ENCODE measurements around the gene SPATA16. TPM values are rescaled to one million over a fixed set of nuclear protein-coding genes. Genes with fewer than 3 reads are reported as not detected.
"Not testable (repeated sequence)": the region's sequence is repeated elsewhere in the genome, so short reads cannot be mapped to it uniquely, and the experiment has no call there.

Gene SPATA16, protein sequence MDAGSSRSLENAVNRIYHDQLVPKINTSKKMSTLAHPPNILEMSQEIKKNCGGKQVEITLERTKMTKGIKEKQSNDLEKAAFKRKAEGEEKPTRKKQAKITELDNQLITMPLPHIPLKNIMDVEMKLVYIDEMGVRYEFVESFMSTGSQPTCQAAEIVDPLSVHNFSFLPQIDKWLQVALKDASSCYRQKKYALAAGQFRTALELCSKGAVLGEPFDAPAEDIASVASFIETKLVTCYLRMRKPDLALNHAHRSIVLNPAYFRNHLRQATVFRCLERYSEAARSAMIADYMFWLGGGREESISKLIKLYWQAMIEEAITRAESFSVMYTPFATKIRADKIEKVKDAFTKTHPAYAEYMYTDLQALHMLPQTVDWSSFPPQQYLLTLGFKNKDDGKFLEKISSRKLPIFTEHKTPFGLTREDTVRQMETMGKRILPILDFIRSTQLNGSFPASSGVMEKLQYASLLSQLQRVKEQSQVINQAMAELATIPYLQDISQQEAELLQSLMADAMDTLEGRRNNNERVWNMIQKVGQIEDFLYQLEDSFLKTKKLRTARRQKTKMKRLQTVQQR
- not detected for total RNA-seq

DNA sequence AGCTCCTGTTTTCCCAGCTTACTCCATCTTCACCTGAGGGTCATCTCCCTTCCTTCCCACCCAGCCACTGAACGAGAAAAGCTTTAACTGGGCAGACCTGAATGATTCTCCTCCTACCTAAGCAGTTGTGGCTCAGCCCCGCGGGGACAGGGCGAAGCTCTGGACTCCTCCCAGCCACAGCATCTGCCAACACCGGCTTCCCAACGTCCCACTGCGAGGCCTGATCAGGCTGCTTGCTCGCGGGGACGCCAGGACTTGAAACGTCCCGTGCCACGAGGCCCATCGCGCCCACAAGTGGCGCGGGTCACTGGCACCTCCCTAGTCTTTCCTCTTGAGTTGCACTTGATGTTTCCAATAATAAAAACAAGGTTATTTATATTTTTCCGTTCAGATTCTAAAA, at the start of gene SPATA16:
TSS of gene SPATA16 (minus strand) at position 250 of the 400 bp plus-strand sequence. CDS start 23,504 bp downstream, outside the sequence.
- no peaks in the 10 kb centered on the region for H3K9me3 Mint-ChIP-seq
- no peak within 1 kb of the TSS for H3K27ac Mint-ChIP-seq
- DNase-seq (ENCODE audit: low spot score in 2 of 2), result no peak
- no peaks in the 10 kb centered on the region for H3K36me3 Mint-ChIP-seq
- no peak for ATAC-seq

DNA sequence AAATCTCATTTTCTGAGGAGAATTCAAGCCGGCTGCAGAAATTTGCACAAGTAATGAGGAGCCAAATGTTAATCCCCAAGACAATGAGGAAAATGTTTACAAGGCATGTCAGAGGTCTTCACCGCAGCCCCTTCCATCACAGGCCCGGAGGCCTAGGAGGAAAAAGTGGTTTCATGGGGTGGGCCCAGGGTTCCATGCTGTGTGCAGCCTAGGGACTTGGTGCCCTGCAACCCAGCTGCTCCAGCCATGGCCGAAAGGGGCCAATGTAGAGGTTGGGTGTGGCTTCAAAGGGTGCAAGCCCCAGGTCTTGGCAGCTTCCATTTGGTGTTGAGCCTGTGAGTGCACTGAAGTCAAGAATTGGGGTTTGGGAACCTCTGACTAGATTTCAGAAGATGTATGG, 42.0 kb upstream of the SPATA16 start:
- not testable (repeated sequence) for ATAC-seq; H3K27ac Mint-ChIP-seq; H3K36me3 Mint-ChIP-seq; DNase-seq (ENCODE audit: low spot score in 2 of 2)
- H3K9me3 Mint-ChIP-seq, result peaks cover 9 to 13% of the 10 kb centered on the region in 2 donors

DNA sequence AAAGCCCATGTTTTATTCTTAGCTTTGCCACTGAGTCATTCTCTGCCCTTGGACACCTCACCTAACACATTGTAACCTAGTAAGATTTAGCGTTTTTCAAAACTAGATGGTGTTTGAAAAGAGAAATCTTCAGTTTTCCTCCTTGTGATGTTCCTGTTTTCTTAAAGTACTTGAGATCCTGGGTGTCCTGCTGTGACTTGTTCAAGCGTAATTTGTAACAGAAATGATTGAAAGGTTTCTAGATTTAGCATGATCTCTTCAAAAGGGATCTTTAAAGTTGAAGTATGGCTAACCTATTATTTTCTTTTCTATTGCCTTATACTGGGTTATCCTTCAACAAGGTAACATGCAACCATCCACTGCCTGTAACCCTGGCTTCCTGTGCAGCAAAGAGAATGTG, 32.6 kb upstream of the SPATA16 start:
- DNase-seq (ENCODE audit: low spot score in 2 of 2) (no peak), ATAC-seq (no peak)
- Mint-ChIP-seq H3K9me3 (peaks cover 0 to 10% of the 10 kb centered on the region in 2 donors), H3K36me3 (no peaks in the 10 kb centered on the region), H3K27ac (no peak overlapping the region)

DNA sequence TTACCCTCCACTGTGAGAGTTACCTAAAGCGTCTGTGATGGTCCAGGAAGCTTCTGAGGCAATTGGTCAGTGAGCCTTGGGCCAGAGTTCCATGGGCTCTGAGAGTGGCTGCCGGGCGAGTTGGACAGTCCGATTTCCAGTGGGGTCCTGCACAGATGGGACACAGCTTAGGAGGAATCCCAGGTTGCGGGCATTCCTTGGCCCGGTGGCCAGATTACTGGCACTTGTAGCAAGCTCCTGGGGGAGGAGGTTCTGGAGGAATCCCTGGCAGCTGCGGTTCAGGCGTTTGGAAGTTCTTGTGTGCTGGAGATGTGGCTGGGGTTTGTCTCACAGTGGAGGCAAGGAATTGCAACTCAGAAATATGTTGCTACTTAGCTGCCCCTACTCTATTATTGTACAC, 18.1 kb upstream of the SPATA16 start:
- not testable (repeated sequence) for H3K27ac Mint-ChIP-seq; H3K36me3 Mint-ChIP-seq; H3K9me3 Mint-ChIP-seq; ATAC-seq; DNase-seq (ENCODE audit: low spot score in 2 of 2)

DNA sequence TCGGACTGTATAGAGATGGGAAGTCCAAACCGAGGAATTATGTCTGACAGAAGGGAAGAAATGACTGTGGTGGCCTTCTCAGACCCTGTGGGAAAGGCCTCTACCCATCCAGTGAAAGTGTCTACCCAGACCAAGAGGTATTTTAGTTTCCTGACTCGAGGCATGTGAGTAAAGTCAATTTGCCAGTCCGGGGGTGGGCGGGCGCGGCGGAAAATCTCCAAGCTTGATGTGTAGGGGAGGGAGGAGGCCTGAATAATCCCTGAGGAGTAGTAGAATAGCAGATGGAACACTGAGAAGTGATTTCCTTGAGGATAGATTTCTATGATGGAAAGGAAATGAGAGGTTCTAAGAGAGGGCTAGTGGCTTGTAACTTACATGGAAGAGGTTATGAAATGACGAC, 15.5 kb upstream of the SPATA16 start:
- not testable (repeated sequence) for H3K27ac Mint-ChIP-seq; H3K9me3 Mint-ChIP-seq; ATAC-seq; DNase-seq (ENCODE audit: low spot score in 2 of 2); H3K36me3 Mint-ChIP-seq

DNA sequence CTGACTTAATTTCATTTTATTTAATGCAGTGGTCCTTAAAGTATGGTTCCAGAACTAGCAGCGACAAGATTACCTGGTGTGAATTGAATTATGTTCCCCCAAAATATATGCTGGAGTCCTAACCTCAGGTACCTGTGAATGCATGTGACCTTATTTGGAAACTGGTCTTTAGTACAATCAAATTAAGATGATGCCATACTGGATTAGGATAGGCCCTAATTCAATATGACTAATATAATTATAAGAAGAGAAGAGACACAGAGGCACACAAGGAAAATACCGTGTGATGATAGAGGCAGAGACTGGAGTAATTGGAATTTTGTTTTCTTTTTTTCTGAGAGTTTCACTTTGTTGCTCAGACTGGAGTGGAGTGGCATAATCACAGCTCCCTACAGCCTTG, 12.6 kb upstream of the SPATA16 start:
- ATAC-seq, result no peak
- Mint-ChIP-seq H3K36me3 (no peaks in the 10 kb centered on the region), H3K27ac (no peak overlapping the region), H3K9me3 (peaks cover 0 to 8% of the 10 kb centered on the region in 2 donors)
- DNase-seq (ENCODE audit: low spot score in 2 of 2), result no peak

DNA sequence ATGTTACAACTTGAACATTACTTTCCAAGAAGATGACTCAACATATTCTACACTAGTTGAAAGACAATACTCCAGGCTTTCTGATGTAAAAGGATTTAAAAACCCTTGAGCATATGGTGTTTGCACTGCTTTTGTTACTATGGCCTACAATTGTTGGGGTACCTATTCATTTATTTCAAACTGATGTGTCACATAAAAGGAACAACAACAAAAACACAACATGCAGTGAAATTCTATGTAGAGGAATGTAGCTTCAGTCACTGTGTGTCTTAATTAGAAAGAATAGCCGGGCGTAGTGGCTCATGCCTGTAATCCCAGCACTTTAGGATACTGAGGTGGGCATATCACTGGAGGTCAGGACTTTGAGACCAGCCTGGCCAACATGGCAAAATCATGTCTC, 1.6 kb downstream of the SPATA16 start:
- ATAC-seq (no peak), DNase-seq (ENCODE audit: low spot score in 2 of 2) (no peak)
- Mint-ChIP-seq H3K27ac (no peak overlapping the region), H3K36me3 (no peaks in the 10 kb centered on the region), H3K9me3 (no peaks in the 10 kb centered on the region)

DNA sequence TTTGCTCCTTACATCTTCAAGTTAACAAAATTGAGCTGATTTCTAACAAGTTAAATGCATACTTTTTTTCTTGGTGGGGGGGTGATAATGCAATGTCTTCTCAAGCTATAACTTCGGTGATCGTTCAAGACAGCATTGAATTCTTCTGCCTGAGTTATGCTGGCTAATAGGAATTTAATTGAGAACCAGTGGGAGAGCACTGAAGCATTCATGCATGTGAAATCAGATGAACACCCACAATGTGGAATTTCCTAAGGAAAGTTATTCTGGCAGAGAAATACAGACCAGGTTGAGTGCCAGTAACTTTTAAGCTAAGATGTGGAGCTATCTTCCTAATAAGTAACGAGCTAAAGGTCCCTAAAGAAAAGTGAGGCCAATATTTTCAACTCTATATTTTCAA, 3.0 kb downstream of the SPATA16 start:
- no peak for DNase-seq (ENCODE audit: low spot score in 2 of 2)
- no peak for ATAC-seq
- no peaks in the 10 kb centered on the region for H3K9me3 Mint-ChIP-seq
- no peak overlapping the region for H3K27ac Mint-ChIP-seq
- H3K36me3 Mint-ChIP-seq, result no peaks in the 10 kb centered on the region

DNA sequence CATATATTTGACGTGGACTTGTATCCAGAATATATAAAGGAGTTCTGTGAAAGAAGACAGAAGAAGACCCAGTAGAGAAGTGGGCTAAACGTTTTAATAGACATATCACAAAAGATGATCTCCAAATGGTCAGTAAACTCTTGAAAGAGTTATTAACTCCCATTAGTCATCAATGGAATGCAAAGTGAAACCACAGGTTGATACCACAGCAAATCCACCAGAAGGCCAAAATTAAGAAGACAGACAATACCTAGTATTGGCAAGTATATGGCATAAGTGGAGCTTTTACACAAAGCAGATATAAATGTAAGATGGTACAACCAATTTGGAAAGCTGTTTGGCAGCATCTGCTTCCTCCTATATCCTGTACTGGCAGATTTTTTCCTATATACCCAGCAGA, 6.0 kb downstream of the SPATA16 start:
- H3K27ac Mint-ChIP-seq, result no peak overlapping the region
- no peaks in the 10 kb centered on the region for H3K36me3 Mint-ChIP-seq
- no peaks in the 10 kb centered on the region for H3K9me3 Mint-ChIP-seq
- ATAC-seq (no peak), DNase-seq (ENCODE audit: low spot score in 2 of 2) (no peak)

DNA sequence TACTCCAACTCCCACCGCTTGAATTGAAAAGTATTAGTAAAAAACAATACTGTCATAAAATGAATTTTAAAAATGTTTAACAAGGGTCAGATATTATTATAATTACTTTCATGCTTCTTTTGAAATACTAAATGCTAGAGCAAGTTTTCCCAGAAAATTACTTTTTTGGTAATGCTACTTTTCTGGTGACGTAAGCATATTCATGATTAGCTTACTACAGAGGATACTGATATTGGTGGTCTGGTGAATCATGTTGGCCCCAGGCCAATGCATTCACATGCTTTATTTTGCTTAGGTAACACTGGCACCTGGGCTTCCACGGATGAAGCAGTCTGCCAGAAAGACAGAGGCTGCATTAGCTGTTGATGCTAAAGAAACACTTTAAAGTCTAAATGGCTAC, 12.4 kb downstream of the SPATA16 start:
- Mint-ChIP-seq H3K9me3 (peaks cover 3 to 4% of the 10 kb centered on the region in 2 donors), H3K36me3 (no peaks in the 10 kb centered on the region), H3K27ac (no peak overlapping the region)
- no peak for DNase-seq (ENCODE audit: low spot score in 2 of 2)
- no peak for ATAC-seq

DNA sequence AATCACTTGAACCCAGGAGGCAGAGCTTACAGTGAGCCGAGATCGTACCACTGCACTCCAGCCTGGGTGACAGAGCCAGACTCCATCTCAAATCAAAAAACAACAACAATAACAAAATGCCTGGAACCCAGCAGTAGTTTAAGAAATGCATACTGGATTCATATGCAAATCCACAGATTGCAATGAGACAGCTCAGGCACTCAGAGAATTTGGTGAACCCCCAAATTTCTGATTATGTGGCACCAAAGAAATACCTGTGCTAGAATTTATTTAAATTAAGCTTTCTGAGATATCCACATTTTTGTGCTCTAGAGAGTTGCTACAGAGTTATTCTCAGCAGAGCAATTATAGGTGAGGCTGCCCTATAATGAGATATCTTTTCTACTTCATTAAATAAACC, 29.7 kb downstream of the SPATA16 start:
- H3K9me3 Mint-ChIP-seq, result peaks cover 4 to 7% of the 10 kb centered on the region in 2 donors
- ATAC-seq (no peak), DNase-seq (ENCODE audit: low spot score in 2 of 2) (no peak)
- no peaks in the 10 kb centered on the region for H3K36me3 Mint-ChIP-seq
- H3K27ac Mint-ChIP-seq, result no peak overlapping the region

DNA sequence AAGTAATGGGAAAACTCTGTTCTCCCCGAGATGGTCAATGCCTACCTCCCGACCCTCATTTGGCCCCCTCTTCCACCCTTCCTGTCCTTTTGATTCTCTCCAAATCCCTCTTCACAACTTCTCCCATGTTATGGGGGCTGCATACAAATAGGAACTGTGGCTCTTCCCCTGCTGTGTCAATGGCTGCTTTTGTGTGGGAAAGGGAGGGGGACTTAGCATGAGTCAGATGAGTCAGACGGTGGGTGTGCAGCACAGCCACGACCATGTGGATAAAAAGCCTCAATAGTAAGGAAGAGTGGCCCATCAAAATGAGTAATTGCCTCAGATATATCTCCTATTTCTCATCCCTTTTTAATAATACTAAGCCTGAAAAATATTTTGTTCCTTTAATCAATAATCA, 31.9 kb downstream of the SPATA16 start:
- H3K9me3 Mint-ChIP-seq, result peaks cover 5 to 17% of the 10 kb centered on the region in 2 donors
- DNase-seq (ENCODE audit: low spot score in 2 of 2) (no peak), ATAC-seq (no peak)
- no peaks in the 10 kb centered on the region for H3K36me3 Mint-ChIP-seq
- H3K27ac Mint-ChIP-seq, result no peak overlapping the region

DNA sequence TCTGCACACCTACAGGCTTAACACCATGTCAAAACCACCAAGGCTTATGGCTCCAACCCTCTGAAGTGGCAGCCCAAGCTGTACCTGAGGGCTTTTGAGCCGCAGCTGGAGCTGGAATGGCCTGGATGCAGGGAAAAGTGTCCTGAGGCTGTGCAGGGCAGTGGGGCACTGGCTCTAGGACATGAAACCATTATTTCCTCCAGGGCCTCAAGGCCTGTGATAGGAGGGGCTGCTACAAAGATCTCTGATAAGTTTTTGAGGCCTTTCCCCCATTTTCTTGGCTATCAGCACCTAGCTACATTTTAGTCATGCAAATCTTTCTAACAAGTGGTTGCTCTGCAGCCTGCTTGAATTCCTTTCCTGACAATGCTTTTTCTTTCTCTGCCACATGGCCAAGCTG, 37.6 kb downstream of the SPATA16 start:
- Mint-ChIP-seq H3K27ac (no peak overlapping the region), H3K36me3 (no peaks in the 10 kb centered on the region), H3K9me3 (peaks cover 19 to 30% of the 10 kb centered on the region in 2 donors)
- DNase-seq (ENCODE audit: low spot score in 2 of 2), result no peak
- ATAC-seq, result no peak

DNA sequence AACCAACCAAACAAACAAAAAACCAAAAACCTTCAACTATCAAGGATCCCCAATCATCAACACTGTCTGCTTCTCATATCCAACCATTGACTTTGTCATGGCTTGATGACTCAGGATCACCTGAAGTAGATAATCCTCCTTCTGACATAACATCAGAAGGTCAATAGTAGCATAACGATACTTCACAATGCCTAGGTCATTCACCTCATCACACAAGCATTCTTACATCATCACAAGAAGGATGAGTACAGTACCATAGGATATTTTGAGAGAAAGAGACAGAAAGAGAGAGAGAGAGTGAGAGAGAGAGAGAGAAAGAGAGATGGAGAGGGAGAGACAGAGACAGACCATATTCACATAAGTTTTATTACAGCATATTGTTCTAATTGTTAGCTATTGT, 42.1 kb downstream of the SPATA16 start:
- Mint-ChIP-seq H3K27ac (no peak overlapping the region), H3K9me3 (peaks cover 14 to 18% of the 10 kb centered on the region in 2 donors), H3K36me3 (no peaks in the 10 kb centered on the region)
- ATAC-seq (no peak), DNase-seq (ENCODE audit: low spot score in 2 of 2) (no peak)

DNA sequence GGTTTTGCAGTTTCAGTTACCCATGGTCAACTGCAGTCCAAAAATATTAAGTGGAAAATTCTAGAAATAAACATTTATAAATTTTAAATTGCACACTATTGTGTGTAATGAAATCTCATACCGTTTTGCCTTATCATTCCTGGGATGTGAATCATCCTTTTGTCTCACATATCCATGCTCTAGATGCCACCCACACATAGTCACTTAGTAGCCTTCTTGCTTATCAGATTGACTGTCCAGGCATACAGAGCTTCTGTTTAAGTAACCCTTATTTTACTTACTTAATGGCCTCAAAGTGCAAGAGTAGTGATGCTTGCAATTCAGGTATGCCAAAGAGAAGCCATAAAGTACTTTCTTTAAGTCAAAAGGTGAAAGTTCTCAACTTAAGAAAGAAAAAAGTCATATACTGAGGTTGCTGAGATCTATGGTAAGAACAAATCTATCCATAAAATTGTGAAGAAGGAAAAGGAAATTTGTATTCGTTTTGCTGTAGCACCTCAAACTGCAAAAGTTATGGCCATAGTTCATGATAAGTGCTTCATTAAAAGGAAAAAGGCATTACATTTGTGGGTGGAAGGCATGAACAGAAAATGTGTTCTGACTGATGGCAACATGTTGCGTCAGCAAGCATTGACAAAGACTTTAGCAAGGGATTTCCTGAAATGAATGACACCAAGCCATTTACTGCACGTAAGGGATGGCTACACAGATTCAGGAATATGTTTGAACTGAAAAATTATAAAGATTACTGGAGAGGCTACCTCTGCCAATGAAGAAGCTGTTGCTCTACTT, 43.8 kb downstream of the SPATA16 start:
- ATAC-seq (no peak), DNase-seq (ENCODE audit: low spot score in 2 of 2) (no peak)
- H3K9me3 Mint-ChIP-seq, result peaks cover 14 to 15% of the 10 kb centered on the region in 2 donors
- no peak overlapping the region for H3K27ac Mint-ChIP-seq
- no peaks in the 10 kb centered on the region for H3K36me3 Mint-ChIP-seq

DNA sequence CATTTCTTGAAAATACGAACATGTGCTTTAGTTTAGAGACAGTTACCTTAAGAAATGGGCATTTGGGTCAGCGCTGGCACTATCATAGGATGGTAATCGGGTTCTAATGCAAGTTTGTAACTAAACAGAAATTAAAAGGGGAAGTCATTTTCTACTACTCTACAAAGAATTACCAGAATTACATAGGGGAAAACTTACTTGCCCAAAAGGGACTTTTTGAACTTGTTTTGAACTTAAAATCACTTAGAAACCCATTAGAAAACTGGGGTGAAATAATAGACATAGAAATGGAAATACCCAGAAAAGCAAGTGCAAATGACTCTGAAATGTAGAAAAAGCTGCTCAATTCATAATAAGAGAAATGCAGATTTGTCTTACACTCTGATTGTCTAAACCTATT, 44.9 kb downstream of the SPATA16 start:
- Mint-ChIP-seq H3K36me3 (no peaks in the 10 kb centered on the region), H3K9me3 (peaks cover 3 to 7% of the 10 kb centered on the region in 2 donors), H3K27ac (no peak overlapping the region)
- ATAC-seq (no peak), DNase-seq (ENCODE audit: low spot score in 2 of 2) (no peak)

DNA sequence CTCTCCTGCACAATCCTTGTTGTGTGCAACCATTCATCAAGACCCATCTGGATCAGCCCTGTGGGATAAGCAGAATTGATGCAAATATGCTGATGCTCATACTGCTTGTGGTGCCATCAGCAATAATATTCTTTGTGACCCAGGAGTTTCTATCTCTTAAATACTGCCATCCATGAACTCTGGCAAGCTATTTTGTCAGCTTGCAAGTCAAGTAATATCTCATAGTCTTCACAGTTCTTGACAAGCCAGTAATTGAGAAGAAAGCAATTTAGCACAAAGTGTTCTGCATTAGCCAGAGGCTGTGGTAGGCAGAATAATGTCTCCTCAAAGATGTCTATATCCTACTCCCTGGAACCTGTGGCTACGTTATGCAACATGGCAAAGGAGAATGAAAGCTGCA, 49.0 kb downstream of the SPATA16 start:
- no peak overlapping the region for H3K27ac Mint-ChIP-seq

More for the DNA sequence above, 49.0 kb downstream of the SPATA16 start:
- no peaks in the 10 kb centered on the region for H3K36me3 Mint-ChIP-seq
- ATAC-seq (no peak), DNase-seq (ENCODE audit: low spot score in 2 of 2) (no peak)
- H3K9me3 Mint-ChIP-seq, result peaks cover 12% of the 10 kb centered on the region in 2 donors

Data from activated naive CD4-positive, alpha-beta T cell treated with anti-CD3 and anti-CD28 coated beads, Interleukin-2, amount 50 U/mL, for 72 hours (primary cell).